Activated CD4-positive, alpha-beta T cell treated with anti-CD3 and anti-CD28 coated beads for 48 hours (primary cell): Measurements from ENCODE around the gene GTF2H4.

Source experiments
- DNase-seq: peaks from one replicate; pipeline ENCODE4 v3.0.0-alpha.2; 2020

GTF2H4 gene

GRCh38 chr6:30882759-30883684, 25.0 kb upstream of the GTF2H4 start:
- DNase-seq, result no peak

- DNase-seq, result peak; percentile 64
Observed at GRCh38 chr6:30883685-30884520, 24.1 kb upstream of the GTF2H4 start, which contains the start of gene DDR1. Gene DDR1 (plus strand): TSS chr6:30884519. CDS start chr6:30888730, 4,211 bp downstream.

- DNase-seq, result peak; percentile 61
Observed at GRCh38 chr6:30884521-30885480, 23.2 kb upstream of the GTF2H4 start.

- DNase-seq, result no peak
Observed at GRCh38 chr6:30885481-30885998, 22.5 kb upstream of the GTF2H4 start.

GRCh38 chr6:30885999-30886896, 21.8 kb upstream of the GTF2H4 start:
- peak; percentile 52 for DNase-seq

- DNase-seq, result no peak
Observed at GRCh38 chr6:30886897-30887255, 21.1 kb upstream of the GTF2H4 start.

- no peak for DNase-seq
Observed at GRCh38 chr6:30887901-30888815, 19.8 kb upstream of the GTF2H4 start.

- no peak for DNase-seq
Observed at GRCh38 chr6:30888816-30889495, 19.1 kb upstream of the GTF2H4 start.

- no peak for DNase-seq
Observed at GRCh38 chr6:30889496-30889885, 18.5 kb upstream of the GTF2H4 start.

GRCh38 chr6:30889921-30890645, 17.9 kb upstream of the GTF2H4 start:
- no peak for DNase-seq

- no peak for DNase-seq
Observed at GRCh38 chr6:30890646-30891449, 17.2 kb upstream of the GTF2H4 start.

- DNase-seq, result no peak
Observed at GRCh38 chr6:30891450-30891723, 16.6 kb upstream of the GTF2H4 start.

- DNase-seq, result no peak
Observed at GRCh38 chr6:30891816-30892538, 16.0 kb upstream of the GTF2H4 start.

- no peak for DNase-seq
Observed at GRCh38 chr6:30893001-30893591, 14.9 kb upstream of the GTF2H4 start.

GRCh38 chr6:30893666-30894065, 14.3 kb upstream of the GTF2H4 start:
- DNase-seq, result no peak

GRCh38 chr6:30894381-30894780, 13.6 kb upstream of the GTF2H4 start:
- DNase-seq, result no peak

GRCh38 chr6:30894935-30895334, 13.1 kb upstream of the GTF2H4 start:
- DNase-seq, result no peak
